Measurements from ENCODE around the gene TMEM121.

TMEM121 gene

GRCh38 chr14:105525861-105526775 lies at the start of gene TMEM121:
Gene TMEM121, plus strand, starts transcription at chr14:105526583. Its CDS starts 2,252 bp downstream, at chr14:105528835.
- no peak for DNase-seq

GRCh38 chr14:105476831-105477659 lies 49.3 kb upstream of the TMEM121 start:
- no peak for DNase-seq

- no peak for DNase-seq
Observed at GRCh38 chr14:105477660-105478397, 48.6 kb upstream of the TMEM121 start.

GRCh38 chr14:105478398-105479251 lies 47.8 kb upstream of the TMEM121 start:
- DNase-seq: no peak

GRCh38 chr14:105479431-105480158 lies 46.8 kb upstream of the TMEM121 start:
- no peak for DNase-seq

GRCh38 chr14:105480199-105480746 lies 46.1 kb upstream of the TMEM121 start:
- no peak for DNase-seq

- DNase-seq: peak; percentile 77 to 83
Observed at GRCh38 chr14:105480807-105481801, 45.3 kb upstream of the TMEM121 start.

- peak; percentile 60 to 64 for DNase-seq
Observed at GRCh38 chr14:105481886-105482457, 44.4 kb upstream of the TMEM121 start.

- DNase-seq: no peak
Observed at GRCh38 chr14:105482486-105483110, 43.8 kb upstream of the TMEM121 start.

GRCh38 chr14:105483300-105484068 lies 42.9 kb upstream of the TMEM121 start:
- DNase-seq: no peak

- DNase-seq: no peak
Observed at GRCh38 chr14:105484069-105484996, 42.0 kb upstream of the TMEM121 start.

- DNase-seq: no peak
Observed at GRCh38 chr14:105484997-105485393, 41.4 kb upstream of the TMEM121 start.

- DNase-seq: no peak
Observed at GRCh38 chr14:105485739-105486162, 40.6 kb upstream of the TMEM121 start.

- no peak for DNase-seq
Observed at GRCh38 chr14:105486163-105486973, 40.0 kb upstream of the TMEM121 start, which contains the start of gene CRIP1. Gene CRIP1, plus strand, starts transcription at chr14:105486886. Its CDS starts 374 bp downstream, at chr14:105487260.

- DNase-seq: no peak
Observed at GRCh38 chr14:105486974-105487448, 39.4 kb upstream of the TMEM121 start.

Measured in NCI-H187 (cell line).